Activated naive CD4-positive, alpha-beta T cell treated with anti-CD3 and anti-CD28 coated beads for 36 hours (primary cell): ENCODE measurements around the gene CDYL. TPM values are rescaled to one million over a fixed set of nuclear protein-coding genes. Genes with fewer than 3 reads are reported as not detected.

Source experiments
- CTCF ChIA-PET: fragments of 350-600 bp; sonication (Branson Sonifier 250); formaldehyde crosslinking; loops from one replicate; lab custom pipeline; 2021; ENCODE audit warnings: antibody characterized with exemption; lab: Charles Lee
- DNase-seq: peaks from one replicate; pipeline ENCODE4 v3.0.0-alpha.2; 2020
- H3K27ac Mint-ChIP-seq: one replicate; pipeline ENCODE4 v1.8.0; 2021; ENCODE audit warnings: mild to moderate bottlenecking, mixed read lengths
- H3K27me3 Mint-ChIP-seq: one replicate; pipeline ENCODE4 v1.8.0; 2021; ENCODE audit warnings: low read depth, mixed read lengths
- H3K36me3 Mint-ChIP-seq: one replicate; pipeline ENCODE4 v1.8.0; 2021; ENCODE audit warnings: low read depth, mixed read lengths
- H3K4me1 Mint-ChIP-seq: one replicate; pipeline ENCODE4 v1.8.0; 2021; ENCODE audit warnings: low read depth, mixed read lengths
- H3K4me3 Mint-ChIP-seq: one replicate; pipeline ENCODE4 v1.8.0; 2021; ENCODE audit warnings: mild to moderate bottlenecking, moderate library complexity, mixed read lengths
- H3K9me3 Mint-ChIP-seq: one replicate; pipeline ENCODE4 v1.8.0; 2021; ENCODE audit warnings: mixed read lengths
- intact Hi-C: fragments of 100-400 bp; cut with micrococcal nuclease; formaldehyde crosslinking; loops from one replicate; pipeline ENCODE4 v1.15.1; 2023
- total RNA-seq, 2 experiments: library from RNA; stranded (reverse); gene quantifications; one replicate each; pipeline ENCODE4 v1.2.3, GENCODE V29; 2021

CDYL gene
- total RNA-seq, 2 experiments from 2014 or later, result 23.8 to 24.3 TPM

GRCh38 chr6:4956625-4957024, 180.4 kb downstream of the CDYL start:
- Mint-ChIP-seq H3K9me3 (peaks cover 13% of the 10 kb centered on the region), H3K27me3 (no peaks in the 10 kb centered on the region), H3K36me3 (peaks cover 24% of the 10 kb centered on the region), H3K4me1 (no peaks in the 10 kb centered on the region), H3K4me3 (no peak overlapping the region), H3K27ac (no peak overlapping the region)
- DNase-seq, result no peak
- CTCF ChIA-PET, result no interaction called here
- intact Hi-C loops, result no loop called here

- peaks cover 14% of the 10 kb centered on the region for H3K36me3 Mint-ChIP-seq
- CTCF ChIA-PET, result no interaction called here
- H3K4me1 Mint-ChIP-seq, result no peaks in the 10 kb centered on the region
- DNase-seq, result no peak
- H3K27ac Mint-ChIP-seq, result no peak overlapping the region
- H3K4me3 Mint-ChIP-seq, result no peak overlapping the region
- no peaks in the 10 kb centered on the region for H3K27me3 Mint-ChIP-seq
- H3K9me3 Mint-ChIP-seq, result peaks cover 13% of the 10 kb centered on the region
- intact Hi-C loops, result no loop called here
Measured at GRCh38 chr6:4957521-4958231, 181.5 kb downstream of the CDYL start.

GRCh38 chr6:4958624-4959023, 182.4 kb downstream of the CDYL start:
- H3K27ac Mint-ChIP-seq, result no peak overlapping the region

GRCh38 chr6:4961322-4962168, 185.3 kb downstream of the CDYL start:
- peaks cover 13% of the 10 kb centered on the region for H3K9me3 Mint-ChIP-seq
- intact Hi-C loops, result no loop called here
- H3K4me1 Mint-ChIP-seq, result no peaks in the 10 kb centered on the region
- no peak for DNase-seq
- H3K27me3 Mint-ChIP-seq, result peaks cover 4% of the 10 kb centered on the region
- H3K36me3 Mint-ChIP-seq, result peaks cover 3% of the 10 kb centered on the region
- CTCF ChIA-PET, result interaction anchor here (0.6 kb wide), 1 partner anchor 102 kb away, joined by 3 read pairs; no protein-coding TSS in a partner anchor
- no peak overlapping the region for H3K27ac Mint-ChIP-seq
- H3K4me3 Mint-ChIP-seq, result no peak overlapping the region

More at GRCh38 chr6:4958624-4959023, 182.4 kb downstream of the CDYL start:
- Mint-ChIP-seq H3K4me3 (no peak overlapping the region), H3K9me3 (peaks cover 13% of the 10 kb centered on the region), H3K36me3 (peaks cover 10% of the 10 kb centered on the region), H3K27me3 (no peaks in the 10 kb centered on the region), H3K4me1 (no peaks in the 10 kb centered on the region)
- DNase-seq, result no peak
- intact Hi-C loops, result no loop called here
- CTCF ChIA-PET, result no interaction called here

- Mint-ChIP-seq H3K9me3 (peaks cover 13% of the 10 kb centered on the region), H3K27me3 (peaks cover 4% of the 10 kb centered on the region), H3K36me3 (no peaks in the 10 kb centered on the region), H3K4me1 (no peaks in the 10 kb centered on the region), H3K27ac (no peak overlapping the region), H3K4me3 (no peak overlapping the region)
- CTCF ChIA-PET, result no interaction called here
- intact Hi-C loops, result no loop called here
- no peak for DNase-seq
Measured at GRCh38 chr6:4962905-4963304, 186.7 kb downstream of the CDYL start.

GRCh38 chr6:4964675-4965561, 188.7 kb downstream of the CDYL start:
- Mint-ChIP-seq H3K27me3 (peaks cover 4% of the 10 kb centered on the region), H3K4me1 (no peaks in the 10 kb centered on the region), H3K4me3 (no peak overlapping the region), H3K36me3 (no peaks in the 10 kb centered on the region), H3K27ac (no peak overlapping the region), H3K9me3 (peaks cover 4% of the 10 kb centered on the region)
- no peak for DNase-seq
- CTCF ChIA-PET, result no interaction called here
- intact Hi-C loops, result no loop called here

GRCh38 chr6:4965562-4966389, 189.6 kb downstream of the CDYL start:
- H3K27me3 Mint-ChIP-seq, result peaks cover 4% of the 10 kb centered on the region
- no peaks in the 10 kb centered on the region for H3K36me3 Mint-ChIP-seq
- no peaks in the 10 kb centered on the region for H3K9me3 Mint-ChIP-seq
- CTCF ChIA-PET, result no interaction called here
- H3K4me1 Mint-ChIP-seq, result no peaks in the 10 kb centered on the region
- no peak overlapping the region for H3K4me3 Mint-ChIP-seq
- no peak for DNase-seq
- H3K27ac Mint-ChIP-seq, result no peak overlapping the region
- intact Hi-C loops, result no loop called here

GRCh38 chr6:4967301-4968030, 191.3 kb downstream of the CDYL start:
- H3K27me3 Mint-ChIP-seq, result peaks cover 7% of the 10 kb centered on the region
- CTCF ChIA-PET, result no interaction called here
- no peak overlapping the region for H3K27ac Mint-ChIP-seq

GRCh38 chr6:4969609-4970285, 193.5 kb downstream of the CDYL start:
- Mint-ChIP-seq H3K9me3 (peaks cover 2% of the 10 kb centered on the region), H3K27ac (no peak overlapping the region), H3K4me3 (no peak overlapping the region), H3K4me1 (no peaks in the 10 kb centered on the region), H3K36me3 (no peaks in the 10 kb centered on the region), H3K27me3 (peaks cover 8% of the 10 kb centered on the region)
- intact Hi-C loops, result no loop called here
- no peak for DNase-seq
- CTCF ChIA-PET, result no interaction called here

More at GRCh38 chr6:4967301-4968030, 191.3 kb downstream of the CDYL start:
- intact Hi-C loops, result no loop called here
- Mint-ChIP-seq H3K4me1 (no peaks in the 10 kb centered on the region), H3K36me3 (no peaks in the 10 kb centered on the region), H3K4me3 (no peak overlapping the region), H3K9me3 (peaks cover 2% of the 10 kb centered on the region)
- DNase-seq, result no peak

- Mint-ChIP-seq H3K27ac (no peak overlapping the region), H3K27me3 (peaks cover 5% of the 10 kb centered on the region), H3K4me1 (no peaks in the 10 kb centered on the region), H3K9me3 (peaks cover 2% of the 10 kb centered on the region), H3K4me3 (no peak overlapping the region), H3K36me3 (no peaks in the 10 kb centered on the region)
- no peak for DNase-seq
- intact Hi-C loops, result no loop called here
- CTCF ChIA-PET, result interaction anchor here (0.7 kb wide), 1 partner anchor 439 kb away, joined by 3 read pairs; no protein-coding TSS in a partner anchor
Measured at GRCh38 chr6:4970739-4971395, 194.7 kb downstream of the CDYL start.
